Measurements from ENCODE around the gene PGS1. TPM values are rescaled to one million over a fixed set of nuclear protein-coding genes. Genes with fewer than 3 reads are reported as not detected.

The PGS1 gene
- total and polyA plus RNA-seq, 2 of the 8 experiments (the other 6 are each of a cell fraction or from before 2014, with no cell fraction given), result 46.7 to 60.0 TPM

- Histone ChIP-seq H2AK5ac (ENCODE audit: low read depth, low read length) (no peak overlapping the region), H3K4me1 (replicated peaks in 1 of 4; ENCODE audit: control insufficient read depth in 3 of 4, insufficient read depth in 4 of 4, low read length in 3 of 4) (no peaks in the 10 kb centered on the region), H3K9ac (replicated peaks in 1 of 4; ENCODE audit: extremely low read depth in 1 of 4, low read depth in 3 of 4, low read length in 3 of 4) (no peak overlapping the region), H2AFZ (ENCODE audit: low read length) (no peak overlapping the region), H2BK12ac (ENCODE audit: low read depth, low read length) (no peak overlapping the region), H3K27ac (ENCODE audit: low read depth, low read length) (no peak overlapping the region), H3K79me1 (ENCODE audit: low read depth, low read length) (no peaks in the 10 kb centered on the region), H3K56ac (replicated peaks; ENCODE audit: insufficient read length, low read depth, low read length) (no peak overlapping the region), H3K23me2 (ENCODE audit: low read depth, low read length) (0 out of 2 replicates have a peak, but pooled peaks cover 3% of the 10 kb centered on the region), H2BK120ac (replicated peaks; ENCODE audit: low read depth, low read length) (no peak overlapping the region), H3K36me3 (ENCODE audit: control insufficient read depth in 2 of 4, insufficient read depth in 4 of 4, low read length in 3 of 4) (no peaks in the 10 kb centered on the region), H3K79me2 (ENCODE audit: control insufficient read depth in 1 of 2, insufficient read depth in 2 of 2, low read length in 2 of 2) (no peaks in the 10 kb centered on the region), H4K91ac (replicated peaks; ENCODE audit: insufficient read length, low read length) (no peak overlapping the region), H3K18ac (ENCODE audit: extremely low read depth, low read length) (no peak overlapping the region), H3K4me2 (ENCODE audit: insufficient read depth in 1 of 2, low read depth in 2 of 2, low read length in 2 of 2) (no peak overlapping the region), H3K14ac (ENCODE audit: insufficient read length) (no peak overlapping the region), H4K5ac (ENCODE audit: insufficient read length, low read depth, low read length) (no peak overlapping the region), H3K4me3 (ENCODE audit: extremely low read depth in 1 of 4, insufficient read depth in 2 of 4, low read depth in 3 of 4, low read length in 4 of 4) (no peak overlapping the region), H2BK5ac (ENCODE audit: low read depth, low read length) (no peak overlapping the region), H3K4ac (replicated peaks; ENCODE audit: insufficient read length, low read depth, low read length) (no peak overlapping the region), H4K8ac (ENCODE audit: extremely low read depth, insufficient read depth, low read length) (no peak overlapping the region), H3K27me3 (replicated peaks in 1 of 4; ENCODE audit: control insufficient read depth in 3 of 4, extremely low read depth in 1 of 4, insufficient read depth in 3 of 4, low read length in 3 of 4) (no peaks in the 10 kb centered on the region), H2BK20ac (ENCODE audit: low read length) (no peak overlapping the region), H3K9me3 (ENCODE audit: insufficient read depth in 2 of 2, low read depth in 1 of 2, low read length in 1 of 2) (peaks cover 4 to 5% of the 10 kb centered on the region in 2 experiments; a peak in 2 of 4 replicates), H4K20me1 (replicated peaks in 1 of 2; ENCODE audit: control insufficient read depth in 1 of 2, insufficient read depth in 2 of 2, low read length in 2 of 2) (no peaks in the 10 kb centered on the region), H2BK15ac (ENCODE audit: low read length) (no peak overlapping the region), H3K23ac (ENCODE audit: insufficient read length) (no peak overlapping the region)
- DNase-seq (ENCODE audit: low read depth in 1 of 2, low spot score in 2 of 2) (no peak), FAIRE-seq (no peak)
- ChIA-PET CTCF (ENCODE audit: partially characterized antibody) (interaction anchor here (1.0 to 3.2 kb wide), 4 partner anchors 9 to 249 kb away, joined by 3 to 19 read pairs (median 4); no protein-coding TSS in a partner anchor), POLR2A (ENCODE audit: partially characterized antibody) (no interaction called here)
- 96% methylated on average over 20 of the region's 21 CpGs; no CpG with 5 or more reads in 1 of the 2 experiments for WGBS, 2 experiments (ENCODE audit: extremely low coverage in 1 of 2, insufficient coverage in 1 of 2, insufficient read length in 1 of 2, insufficient replicate concordance in 2 of 2, low coverage in 1 of 2, low lambda C conversion rate in 2 of 2, missing lambda C conversion rate in 1 of 2)
- TF ChIP-seq EZH2 (IDR thresholded peaks at IDR 0.05; ENCODE audit: low read depth, low read length, severe bottlenecking) (no peak), TAF1 (IDR thresholded peaks at IDR 0.05; ENCODE audit: low read depth, low read length) (no peak)
Observed at GRCh38 chr17:78459696-78460095, 81.2 kb downstream of the PGS1 start.
